ENCODE measurements around the gene RPP38.

RPP38 gene

GRCh38 chr10:15083674-15084501 is 13.3 kb upstream of the RPP38 start:
- no peak for DNase-seq (ENCODE audit: low spot score)
- in situ Hi-C loops (cut with MboI; ENCODE audit: low pct_unique_long_range_greater_than_20kb, low sequenced_read_pairs, unreplicated experiment), result no loop called here
- no peak for TF ChIP-seq CTCF (IDR thresholded peaks at IDR 0.05; ENCODE audit: extremely low read depth, insufficient read depth, missing control alignments)

GRCh38 chr10:15084502-15084922 is 12.6 kb upstream of the RPP38 start:
- TF ChIP-seq CTCF (IDR thresholded peaks at IDR 0.05; ENCODE audit: extremely low read depth, insufficient read depth, missing control alignments), result no peak
- in situ Hi-C loops (cut with MboI; ENCODE audit: low pct_unique_long_range_greater_than_20kb, low sequenced_read_pairs, unreplicated experiment), result no loop called here
- DNase-seq (ENCODE audit: low spot score), result no peak

- TF ChIP-seq CTCF (IDR thresholded peaks at IDR 0.05; ENCODE audit: extremely low read depth, insufficient read depth, missing control alignments), result peak; percentile 5
- in situ Hi-C loops (cut with MboI; ENCODE audit: low pct_unique_long_range_greater_than_20kb, low sequenced_read_pairs, unreplicated experiment), result no loop called here
- DNase-seq (ENCODE audit: low spot score), result peak; percentile 93
These were observed 8.5 kb upstream of the RPP38 start, which contains the start of gene ACBD7 for GRCh38 chr10:15088428-15089261. Gene ACBD7, minus strand, starts transcription at chr10:15088776. Its CDS starts 48 bp downstream, at chr10:15088728.

- in situ Hi-C loops (cut with MboI; ENCODE audit: low pct_unique_long_range_greater_than_20kb, low sequenced_read_pairs, unreplicated experiment), result no loop called here
- no peak for TF ChIP-seq CTCF (IDR thresholded peaks at IDR 0.05; ENCODE audit: extremely low read depth, insufficient read depth, missing control alignments)
- no peak for DNase-seq (ENCODE audit: low spot score)
These were observed 5.7 kb upstream of the RPP38 start for GRCh38 chr10:15091418-15091817.

GRCh38 chr10:15092855-15093408 is 4.2 kb upstream of the RPP38 start:
- in situ Hi-C loops (cut with MboI; ENCODE audit: low pct_unique_long_range_greater_than_20kb, low sequenced_read_pairs, unreplicated experiment), result no loop called here

More at GRCh38 chr10:15092855-15093408, 4.2 kb upstream of the RPP38 start:
- DNase-seq (ENCODE audit: low spot score), result no peak
- no peak for TF ChIP-seq CTCF (IDR thresholded peaks at IDR 0.05; ENCODE audit: extremely low read depth, insufficient read depth, missing control alignments)
